D341Med (cell line): ENCODE measurements around the gene ELFN1.
A peak's percentile ranks its signal among the peaks of the same experiment; 100 is the strongest.

ENCODE experiments used
- DNase-seq: peaks from one replicate; pipeline ENCODE4 v3.0.0; 2012; ENCODE audit warnings: low spot score

Gene ELFN1

GRCh38 chr7:1669954-1670893 lies at the start of gene ELFN1:
Gene ELFN1, plus strand, starts transcription at chr7:1670277. Its CDS starts 74,320 bp downstream, at chr7:1744597.
- peak; percentile 88 for DNase-seq

GRCh38 chr7:1620835-1621234 lies 49.2 kb upstream of the ELFN1 start:
- peak; percentile 21 for DNase-seq

- DNase-seq, result no peak
Measured at GRCh38 chr7:1621718-1622117, 48.4 kb upstream of the ELFN1 start.

- no peak for DNase-seq
Measured at GRCh38 chr7:1622441-1622840, 47.6 kb upstream of the ELFN1 start.

GRCh38 chr7:1623810-1624209 lies 46.3 kb upstream of the ELFN1 start:
- DNase-seq, result peak; percentile 31

GRCh38 chr7:1624999-1625927 lies 44.8 kb upstream of the ELFN1 start:
- peak; percentile 25 for DNase-seq

- no peak for DNase-seq
Measured at GRCh38 chr7:1626769-1627168, 43.3 kb upstream of the ELFN1 start.

GRCh38 chr7:1630700-1631336 lies 39.3 kb upstream of the ELFN1 start:
- no peak for DNase-seq

- DNase-seq, result no peak
Measured at GRCh38 chr7:1631678-1632077, 38.4 kb upstream of the ELFN1 start.

GRCh38 chr7:1632506-1632905 lies 37.6 kb upstream of the ELFN1 start:
- no peak for DNase-seq

GRCh38 chr7:1632916-1633785 lies 36.9 kb upstream of the ELFN1 start:
- no peak for DNase-seq

GRCh38 chr7:1635401-1635800 lies 34.7 kb upstream of the ELFN1 start:
- DNase-seq, result no peak

GRCh38 chr7:1637155-1637554 lies 32.9 kb upstream of the ELFN1 start:
- DNase-seq, result no peak

- peak; percentile 33 for DNase-seq
Measured at GRCh38 chr7:1638215-1638661, 31.8 kb upstream of the ELFN1 start.

- peak; percentile 20 for DNase-seq
Measured at GRCh38 chr7:1639071-1639470, 31.0 kb upstream of the ELFN1 start.

- peak; percentile 34 for DNase-seq
Measured at GRCh38 chr7:1639532-1640175, 30.4 kb upstream of the ELFN1 start.

- peak; percentile 65 for DNase-seq
Measured at GRCh38 chr7:1640376-1641172, 29.5 kb upstream of the ELFN1 start.

- DNase-seq, result peak; percentile 22
Measured at GRCh38 chr7:1641173-1641572, 28.9 kb upstream of the ELFN1 start.

GRCh38 chr7:1641661-1642260 lies 28.3 kb upstream of the ELFN1 start:
- DNase-seq, result peak; percentile 21
